Measurements from ENCODE around the gene RBM15. TPM values are rescaled to one million over a fixed set of nuclear protein-coding genes. Genes with fewer than 3 reads are reported as not detected.
A peak's percentile ranks its signal among the peaks of the same experiment; 100 is the strongest.

Gene RBM15
- total and polyA plus RNA-seq, 2 of the 13 experiments (the other 11 are each of a cell fraction or from before 2014, with no cell fraction given), result 13.5 to 36.4 TPM

DNA sequence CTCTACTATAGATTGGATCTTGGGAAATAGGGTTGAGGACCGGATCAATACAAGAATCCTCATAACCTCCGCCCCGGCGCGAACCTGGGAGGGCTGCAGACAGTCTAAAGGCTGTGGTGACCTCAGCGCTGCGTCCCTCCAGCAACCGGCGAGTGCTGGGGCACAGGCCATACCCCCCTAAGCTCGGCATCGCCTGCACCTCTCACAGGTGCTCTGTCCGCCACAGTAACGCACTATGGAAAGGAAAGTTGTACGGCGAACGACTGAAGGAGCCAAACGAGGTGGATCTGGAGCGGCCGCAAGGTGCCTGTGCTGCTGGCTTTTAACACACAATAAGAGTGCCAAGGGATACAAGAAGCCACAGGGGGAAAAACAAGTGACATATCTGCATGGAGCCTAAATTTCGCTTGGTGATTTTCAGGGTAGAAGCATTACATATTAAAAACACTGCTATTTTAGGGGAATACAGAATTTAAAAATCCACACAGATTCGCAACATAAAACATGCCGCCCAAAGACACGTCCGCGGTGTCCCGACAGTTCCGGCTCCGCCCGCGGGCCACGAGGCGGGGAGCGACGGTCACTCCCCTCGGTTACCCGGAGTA lies 1.4 kb upstream of the RBM15 start:
- ChIA-PET POLR2A (interaction anchor here (0.7 to 3.9 kb wide), 15 partner anchors 10 to 303 kb away, joined by 3 to 30 read pairs (median 9); partner anchors contain the start of genes KCNC4, LAMTOR5 and STRIP1), CTCF (ENCODE audit: low intra/inter-chr PET ratio, low total read pairs) (no interaction called here)
- intact Hi-C loops (cut with micrococcal nuclease; ENCODE audit: unreplicated experiment), result loop anchor here (2.0 to 5.0 kb wide), 2 partner anchors 54 to 69 kb away; partner anchors contain the start of genes LAMTOR5 and SLC16A4
- Histone ChIP-seq H3K4me2 (ENCODE audit: low read depth, low read length) (peak overlapping the region; percentile 94), H3K27me3 (ENCODE audit: control insufficient read depth in 1 of 2, insufficient read depth in 2 of 2, low read length in 2 of 2) (no peaks in the 10 kb centered on the region; a peak in 1 of 5 replicates), H3K4me1 (ENCODE audit: insufficient read depth, low read length) (peaks cover 66% of the 10 kb centered on the region), H3K9ac (ENCODE audit: insufficient read depth, low read depth, low read length) (peak overlapping the region; percentile 97), H3K4me3 (replicated peaks in 1 of 3; ENCODE audit: insufficient read depth in 1 of 3, low read depth in 2 of 3, low read length in 3 of 3) (peak overlapping the region; percentile 55 to 91 (median 86)), H2AFZ (ENCODE audit: low read length) (no peak overlapping the region), H3K27ac (ENCODE audit: extremely low read length, insufficient read depth, low read length) (peak overlapping the region; percentile 100), H3K36me3 (replicated peaks in 1 of 2; ENCODE audit: control insufficient read depth in 1 of 2, insufficient read depth in 2 of 2, low read length in 2 of 2) (peaks cover 4 to 15% of the 10 kb centered on the region in 2 experiments; a peak in 4 of 5 replicates), H4K20me1 (ENCODE audit: insufficient read depth, low read length) (peaks cover 30% of the 10 kb centered on the region), H3K79me2 (ENCODE audit: insufficient read depth, low read length) (peaks cover 43% of the 10 kb centered on the region), H3K9me3 (ENCODE audit: low read length) (no peaks in the 10 kb centered on the region)
- FAIRE-seq (no peak), ATAC-seq (peak; percentile 19), DNase-seq (ENCODE audit: low spot score) (peak; percentile 54)
- WGBS (ENCODE audit: low lambda C conversion rate), result under 1% methylated on average over 30 of the region's 36 CpGs
- in situ Hi-C loops (cut with HindIII; ENCODE audit: extremely low pct_ligation_motif_present, low pct_unique_long_range_greater_than_20kb), result no loop called here
- TSS peak; percentile 83 for BruUV-seq (replicated peaks)
- TF ChIP-seq ZNF768 (CRISPR knock-in tag; IDR thresholded peaks at IDR 0.05), result no peak
- 0 out of 2 replicates have a peak, but pooled peaks have one; percentile 65 for TF ChIP-seq ZNF33A (CRISPR knock-in tag; IDR thresholded peaks at IDR 0.05; ENCODE audit: borderline replicate concordance)
- no peak for TF ChIP-seq DR1 (CRISPR knock-in tag; IDR thresholded peaks at IDR 0.05)
- TF ChIP-seq ZNF383 (CRISPR knock-in tag; IDR thresholded peaks at IDR 0.05; ENCODE audit: borderline replicate concordance), result 0 out of 2 replicates have a peak, but pooled peaks have one; percentile 61
- no peak for TF ChIP-seq GFI1 (CRISPR knock-in tag; IDR thresholded peaks at IDR 0.05; ENCODE audit: borderline replicate concordance)
- TF ChIP-seq POGZ (CRISPR knock-in tag; IDR thresholded peaks at IDR 0.05), result no peak
- TF ChIP-seq, protein P1, sequence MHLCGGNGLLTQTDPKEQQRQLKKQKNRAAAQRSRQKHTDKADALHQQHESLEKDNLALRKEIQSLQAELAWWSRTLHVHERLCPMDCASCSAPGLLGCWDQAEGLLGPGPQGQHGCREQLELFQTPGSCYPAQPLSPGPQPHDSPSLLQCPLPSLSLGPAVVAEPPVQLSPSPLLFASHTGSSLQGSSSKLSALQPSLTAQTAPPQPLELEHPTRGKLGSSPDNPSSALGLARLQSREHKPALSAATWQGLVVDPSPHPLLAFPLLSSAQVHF (CRISPR knock-in tag; IDR thresholded peaks at IDR 0.05), result peak; percentile 76; the same call in 1 of the 2 replicates
- TF ChIP-seq MTF1 (CRISPR knock-in tag; IDR thresholded peaks at IDR 0.05), result no peak
- TF ChIP-seq ZNF251 (CRISPR knock-in tag; IDR thresholded peaks at IDR 0.05), result no peak
- no peak for TF ChIP-seq ZNF326 (CRISPR knock-in tag; IDR thresholded peaks at IDR 0.05; ENCODE audit: borderline replicate concordance)
- TF ChIP-seq ZNF546 (CRISPR knock-in tag; conservative IDR thresholded peaks at IDR 0.05), result no peak
- TF ChIP-seq HOXA7 (CRISPR knock-in tag; IDR thresholded peaks at IDR 0.05), result peak; percentile 68; the same call in 1 of the 2 replicates
- TF ChIP-seq, protein P2, sequence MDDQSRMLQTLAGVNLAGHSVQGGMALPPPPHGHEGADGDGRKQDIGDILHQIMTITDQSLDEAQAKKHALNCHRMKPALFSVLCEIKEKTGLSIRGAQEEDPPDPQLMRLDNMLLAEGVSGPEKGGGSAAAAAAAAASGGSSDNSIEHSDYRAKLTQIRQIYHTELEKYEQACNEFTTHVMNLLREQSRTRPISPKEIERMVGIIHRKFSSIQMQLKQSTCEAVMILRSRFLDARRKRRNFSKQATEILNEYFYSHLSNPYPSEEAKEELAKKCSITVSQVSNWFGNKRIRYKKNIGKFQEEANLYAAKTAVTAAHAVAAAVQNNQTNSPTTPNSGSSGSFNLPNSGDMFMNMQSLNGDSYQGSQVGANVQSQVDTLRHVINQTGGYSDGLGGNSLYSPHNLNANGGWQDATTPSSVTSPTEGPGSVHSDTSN (CRISPR knock-in tag; IDR thresholded peaks at IDR 0.05; ENCODE audit: borderline replicate concordance), result no peak
- TF ChIP-seq ZMYM3 (CRISPR knock-in tag; IDR thresholded peaks at IDR 0.05), result no peak
- TF ChIP-seq PHF5A (CRISPR knock-in tag; IDR thresholded peaks at IDR 0.05; ENCODE audit: low read depth, unreplicated experiment), result no peak
- TF ChIP-seq, protein P3, sequence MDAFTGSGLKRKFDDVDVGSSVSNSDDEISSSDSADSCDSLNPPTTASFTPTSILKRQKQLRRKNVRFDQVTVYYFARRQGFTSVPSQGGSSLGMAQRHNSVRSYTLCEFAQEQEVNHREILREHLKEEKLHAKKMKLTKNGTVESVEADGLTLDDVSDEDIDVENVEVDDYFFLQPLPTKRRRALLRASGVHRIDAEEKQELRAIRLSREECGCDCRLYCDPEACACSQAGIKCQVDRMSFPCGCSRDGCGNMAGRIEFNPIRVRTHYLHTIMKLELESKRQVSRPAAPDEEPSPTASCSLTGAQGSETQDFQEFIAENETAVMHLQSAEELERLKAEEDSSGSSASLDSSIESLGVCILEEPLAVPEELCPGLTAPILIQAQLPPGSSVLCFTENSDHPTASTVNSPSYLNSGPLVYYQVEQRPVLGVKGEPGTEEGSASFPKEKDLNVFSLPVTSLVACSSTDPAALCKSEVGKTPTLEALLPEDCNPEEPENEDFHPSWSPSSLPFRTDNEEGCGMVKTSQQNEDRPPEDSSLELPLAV (CRISPR knock-in tag; conservative IDR thresholded peaks at IDR 0.05; ENCODE audit: low read depth), result no peak; the same call in 1 of the 2 replicates
- TF ChIP-seq ZNF720 (CRISPR knock-in tag; IDR thresholded peaks at IDR 0.05), result no peak
- no peak for TF ChIP-seq TMF1 (CRISPR knock-in tag; IDR thresholded peaks at IDR 0.05; ENCODE audit: low read depth)
- TF ChIP-seq RAD21 (CRISPR knock-in tag; IDR thresholded peaks at IDR 0.05), result no peak
- TF ChIP-seq, protein P4, sequence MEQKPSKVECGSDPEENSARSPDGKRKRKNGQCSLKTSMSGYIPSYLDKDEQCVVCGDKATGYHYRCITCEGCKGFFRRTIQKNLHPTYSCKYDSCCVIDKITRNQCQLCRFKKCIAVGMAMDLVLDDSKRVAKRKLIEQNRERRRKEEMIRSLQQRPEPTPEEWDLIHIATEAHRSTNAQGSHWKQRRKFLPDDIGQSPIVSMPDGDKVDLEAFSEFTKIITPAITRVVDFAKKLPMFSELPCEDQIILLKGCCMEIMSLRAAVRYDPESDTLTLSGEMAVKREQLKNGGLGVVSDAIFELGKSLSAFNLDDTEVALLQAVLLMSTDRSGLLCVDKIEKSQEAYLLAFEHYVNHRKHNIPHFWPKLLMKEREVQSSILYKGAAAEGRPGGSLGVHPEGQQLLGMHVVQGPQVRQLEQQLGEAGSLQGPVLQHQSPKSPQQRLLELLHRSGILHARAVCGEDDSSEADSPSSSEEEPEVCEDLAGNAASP (CRISPR knock-in tag; IDR thresholded peaks at IDR 0.05; ENCODE audit: borderline replicate concordance), result no peak
- TF ChIP-seq NFYB (CRISPR knock-in tag; IDR thresholded peaks at IDR 0.05), result no peak

Measured in HepG2 (cell line).